Measurements from ENCODE around the gene RFXAP.
A peak's percentile ranks its signal among the peaks of the same experiment; 100 is the strongest.

The RFXAP gene

GRCh38 chr13:36814465-36814864 lies 4.6 kb upstream of the RFXAP start:
- H3K27ac ChIP-seq: no peak overlapping the region
- TF ChIP-seq ZFX (IDR thresholded peaks at IDR 0.05): no peak
- TF ChIP-seq CTCF (conservative IDR thresholded peaks at IDR 0.05): no peak

GRCh38 chr13:36815062-36815461 lies 4.0 kb upstream of the RFXAP start:
- TF ChIP-seq CTCF (conservative IDR thresholded peaks at IDR 0.05) (peak; percentile 57), ZFX (IDR thresholded peaks at IDR 0.05) (no peak)
- no peak overlapping the region for H3K27ac ChIP-seq

- peak overlapping the region; percentile 76 for H3K27ac ChIP-seq
- TF ChIP-seq ZFX (IDR thresholded peaks at IDR 0.05): no peak
- TF ChIP-seq CTCF (conservative IDR thresholded peaks at IDR 0.05): 0 out of 2 replicates have a peak, but pooled peaks have one; percentile 9
Observed at GRCh38 chr13:36817996-36818803, 822 bp upstream of the RFXAP start.

GRCh38 chr13:36819739-36820090 lies 693 bp downstream of the RFXAP start:
- H3K27ac ChIP-seq: peak overlapping the region; percentile 76
- TF ChIP-seq CTCF (conservative IDR thresholded peaks at IDR 0.05) (no peak), ZFX (IDR thresholded peaks at IDR 0.05) (0 out of 2 replicates have a peak, but pooled peaks have one; percentile 2)

GRCh38 chr13:36820222-36820621 lies 1.2 kb downstream of the RFXAP start:
- no peak for TF ChIP-seq CTCF (conservative IDR thresholded peaks at IDR 0.05)
- TF ChIP-seq ZFX (IDR thresholded peaks at IDR 0.05): no peak
- no peak overlapping the region for H3K27ac ChIP-seq

- TF ChIP-seq ZFX (IDR thresholded peaks at IDR 0.05): no peak
- TF ChIP-seq CTCF (conservative IDR thresholded peaks at IDR 0.05): no peak
- H3K27ac ChIP-seq: no peak overlapping the region
Observed at GRCh38 chr13:36822785-36823184, 3.8 kb downstream of the RFXAP start.

GRCh38 chr13:36829753-36830152 lies 10.7 kb downstream of the RFXAP start:
- TF ChIP-seq CTCF (conservative IDR thresholded peaks at IDR 0.05) (no peak), ZFX (IDR thresholded peaks at IDR 0.05) (no peak)
- H3K27ac ChIP-seq: no peak overlapping the region
